NCI-H526 treated with DMSO at 0.1 percent for 48 hours (cell line): ENCODE data around the gene GLA.
A peak's percentile ranks its signal among the peaks of the same experiment; 100 is the strongest.

Experiments
- DNase-seq: peaks from one replicate; lab custom pipeline; 2025; lab: John Stamatoyannopoulos, UW

GLA gene

GRCh38 chrX:101397779-101398178 is 9.9 kb downstream of the GLA start:
- DNase-seq = no peak

GRCh38 chrX:101395789-101396188 is 11.9 kb downstream of the GLA start:
- no peak for DNase-seq

- no peak for DNase-seq
Observed at GRCh38 chrX:101394372-101394771, 13.4 kb downstream of the GLA start.

GRCh38 chrX:101393530-101394305 is 14.0 kb downstream of the GLA start:
- no peak for DNase-seq

- DNase-seq = no peak
Observed at GRCh38 chrX:101391831-101392230, 15.9 kb downstream of the GLA start.

GRCh38 chrX:101390664-101391525 is 16.8 kb downstream of the GLA start, which contains the start of gene RPL36A:
Gene RPL36A, plus strand, starts transcription at chrX:101391011. Its CDS starts 33 bp downstream, at chrX:101391044.
- DNase-seq = peak; percentile 83

- no peak for DNase-seq
Observed at GRCh38 chrX:101388604-101389003, 19.1 kb downstream of the GLA start.

- DNase-seq = no peak
Observed at GRCh38 chrX:101386542-101386885, 21.2 kb downstream of the GLA start.

- DNase-seq = no peak
Observed at GRCh38 chrX:101385795-101386541, 21.8 kb downstream of the GLA start, which contains the start of gene BTK. Gene BTK, minus strand, starts transcription at chrX:101386191. Its CDS starts 10,907 bp downstream, at chrX:101375284.

- no peak for DNase-seq
Observed at GRCh38 chrX:101385026-101385684, 22.6 kb downstream of the GLA start.

GRCh38 chrX:101383679-101384205 is 24.0 kb downstream of the GLA start:
- no peak for DNase-seq

- no peak for DNase-seq
Observed at GRCh38 chrX:101377547-101377946, 30.2 kb downstream of the GLA start.

GRCh38 chrX:101370888-101371504 is 36.7 kb downstream of the GLA start:
- DNase-seq = no peak

- DNase-seq = no peak
Observed at GRCh38 chrX:101369687-101370086, 38.0 kb downstream of the GLA start.

- DNase-seq = no peak
Observed at GRCh38 chrX:101368800-101369199, 38.9 kb downstream of the GLA start.

GRCh38 chrX:101365301-101365795 is 42.4 kb downstream of the GLA start:
- DNase-seq = no peak

- no peak for DNase-seq
Observed at GRCh38 chrX:101362757-101363156, 45.0 kb downstream of the GLA start.

- DNase-seq = no peak
Observed at GRCh38 chrX:101362116-101362515, 45.6 kb downstream of the GLA start.

- peak; percentile 38 for DNase-seq
Observed at GRCh38 chrX:101360390-101360789, 47.3 kb downstream of the GLA start.

- no peak for DNase-seq
Observed at GRCh38 chrX:101359966-101360365, 47.8 kb downstream of the GLA start.
